DOHH2 (cell line): ENCODE results near the gene TYMS.

Source experiments
- EZH2phosphoT487 ChIP-seq: fragments of 200-600 bp; sonication (generic); IDR thresholded peaks from 2 replicates; pipeline ENCODE4 v1.6.1; 2017; ENCODE audit warnings: borderline replicate concordance, mild to moderate bottlenecking, antibody characterized with exemption, low read length, moderate library complexity, mixed read lengths
- TF ChIP-seq, protein P1 (sequence below): fragments of 200-600 bp; sonication (generic); IDR thresholded peaks from one replicate; pipeline ENCODE4 v1.5.1; 2014; ENCODE audit warnings: antibody characterized with exemption, mild to moderate bottlenecking, low read depth, low read length; ENCODE audit not compliant: poor library complexity, severe bottlenecking

DNA sequence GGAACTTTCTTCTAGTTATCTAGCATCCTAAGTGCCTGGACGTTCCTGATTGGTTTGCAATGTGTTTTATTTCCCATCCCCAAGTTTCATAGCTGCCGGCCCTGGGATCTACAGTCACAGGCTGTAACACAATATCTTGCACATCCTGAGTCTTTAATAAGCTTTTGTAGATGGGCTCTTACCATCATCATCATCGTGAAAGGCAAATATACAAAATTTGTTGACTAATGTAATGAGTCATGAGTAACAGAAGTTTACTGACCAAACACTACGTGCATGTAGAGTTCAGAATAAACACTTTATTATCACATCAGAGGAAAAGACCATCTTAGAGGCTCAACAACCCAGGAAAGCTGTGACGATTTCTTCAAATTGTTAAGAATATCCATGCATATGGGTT, 8.1 kb upstream of the TYMS start:
- TF ChIP-seq, protein P1, sequence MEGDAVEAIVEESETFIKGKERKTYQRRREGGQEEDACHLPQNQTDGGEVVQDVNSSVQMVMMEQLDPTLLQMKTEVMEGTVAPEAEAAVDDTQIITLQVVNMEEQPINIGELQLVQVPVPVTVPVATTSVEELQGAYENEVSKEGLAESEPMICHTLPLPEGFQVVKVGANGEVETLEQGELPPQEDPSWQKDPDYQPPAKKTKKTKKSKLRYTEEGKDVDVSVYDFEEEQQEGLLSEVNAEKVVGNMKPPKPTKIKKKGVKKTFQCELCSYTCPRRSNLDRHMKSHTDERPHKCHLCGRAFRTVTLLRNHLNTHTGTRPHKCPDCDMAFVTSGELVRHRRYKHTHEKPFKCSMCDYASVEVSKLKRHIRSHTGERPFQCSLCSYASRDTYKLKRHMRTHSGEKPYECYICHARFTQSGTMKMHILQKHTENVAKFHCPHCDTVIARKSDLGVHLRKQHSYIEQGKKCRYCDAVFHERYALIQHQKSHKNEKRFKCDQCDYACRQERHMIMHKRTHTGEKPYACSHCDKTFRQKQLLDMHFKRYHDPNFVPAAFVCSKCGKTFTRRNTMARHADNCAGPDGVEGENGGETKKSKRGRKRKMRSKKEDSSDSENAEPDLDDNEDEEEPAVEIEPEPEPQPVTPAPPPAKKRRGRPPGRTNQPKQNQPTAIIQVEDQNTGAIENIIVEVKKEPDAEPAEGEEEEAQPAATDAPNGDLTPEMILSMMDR = no peak
- no peak for TF ChIP-seq EZH2phosphoT487
